ENCODE results near the gene SLC39A1. TPM values are rescaled to one million over a fixed set of nuclear protein-coding genes. Genes with fewer than 3 reads are reported as not detected.

Gene SLC39A1
- polyA plus RNA-seq, 1 experiment, result 84.0 TPM

DNA sequence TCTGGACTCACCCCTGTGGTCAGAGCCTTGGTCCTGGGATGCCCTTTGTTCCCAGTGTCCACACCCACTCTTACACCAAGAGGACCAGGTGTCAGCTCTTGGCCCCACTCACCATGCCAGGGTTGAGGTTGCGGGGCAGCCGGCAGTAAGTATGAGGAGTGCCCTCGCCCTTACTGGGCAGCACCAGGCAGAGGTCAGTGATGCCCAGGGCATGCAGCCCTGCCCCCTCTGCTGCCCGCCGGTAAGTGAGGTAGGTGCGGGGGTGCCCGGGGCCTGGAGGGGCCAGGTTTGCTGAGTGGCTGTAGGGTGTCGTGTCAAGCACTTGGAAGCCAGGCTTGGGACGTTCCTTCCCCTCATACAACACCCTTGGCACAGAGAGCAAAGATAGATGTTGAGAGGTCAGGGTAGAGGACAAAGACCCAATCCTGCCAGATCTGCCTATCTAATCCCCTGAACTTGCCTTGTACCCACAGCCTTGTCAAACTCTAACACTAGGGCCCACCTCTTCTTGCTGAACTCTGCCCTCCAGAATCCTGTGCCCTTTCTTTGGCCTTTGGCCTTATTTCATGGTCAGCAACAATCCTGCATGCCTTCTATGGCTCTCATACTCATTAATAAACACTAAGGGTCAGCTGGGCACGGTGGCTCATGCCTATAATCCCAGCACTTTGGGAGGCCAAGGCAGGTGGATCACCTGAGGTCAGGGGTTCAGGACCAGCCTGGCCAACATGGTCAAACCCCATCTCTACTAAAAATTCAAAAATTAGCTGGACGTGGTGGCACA lies 20.4 kb downstream of the SLC39A1 start:
- Histone ChIP-seq H3K4me3 (ENCODE audit: low read depth, low read length) (no peak overlapping the region), H3K27ac (ENCODE audit: low read depth, low read length) (no peak overlapping the region), H3K27me3 (ENCODE audit: control insufficient read depth, insufficient read depth, low read length) (no peaks in the 10 kb centered on the region), H3K9me3 (ENCODE audit: control insufficient read depth, insufficient read depth, low read length) (no peaks in the 10 kb centered on the region; the same call in 1 of the 2 replicates)
- CTCF ChIA-PET, result no interaction called here
- DNase-seq (ENCODE audit: low read depth, low spot score), result no peak
- TF ChIP-seq, protein P1, sequence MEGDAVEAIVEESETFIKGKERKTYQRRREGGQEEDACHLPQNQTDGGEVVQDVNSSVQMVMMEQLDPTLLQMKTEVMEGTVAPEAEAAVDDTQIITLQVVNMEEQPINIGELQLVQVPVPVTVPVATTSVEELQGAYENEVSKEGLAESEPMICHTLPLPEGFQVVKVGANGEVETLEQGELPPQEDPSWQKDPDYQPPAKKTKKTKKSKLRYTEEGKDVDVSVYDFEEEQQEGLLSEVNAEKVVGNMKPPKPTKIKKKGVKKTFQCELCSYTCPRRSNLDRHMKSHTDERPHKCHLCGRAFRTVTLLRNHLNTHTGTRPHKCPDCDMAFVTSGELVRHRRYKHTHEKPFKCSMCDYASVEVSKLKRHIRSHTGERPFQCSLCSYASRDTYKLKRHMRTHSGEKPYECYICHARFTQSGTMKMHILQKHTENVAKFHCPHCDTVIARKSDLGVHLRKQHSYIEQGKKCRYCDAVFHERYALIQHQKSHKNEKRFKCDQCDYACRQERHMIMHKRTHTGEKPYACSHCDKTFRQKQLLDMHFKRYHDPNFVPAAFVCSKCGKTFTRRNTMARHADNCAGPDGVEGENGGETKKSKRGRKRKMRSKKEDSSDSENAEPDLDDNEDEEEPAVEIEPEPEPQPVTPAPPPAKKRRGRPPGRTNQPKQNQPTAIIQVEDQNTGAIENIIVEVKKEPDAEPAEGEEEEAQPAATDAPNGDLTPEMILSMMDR (IDR thresholded peaks at IDR 0.05; ENCODE audit: low read depth, low read length), result no peak
- POLR2A ChIA-PET, result interaction anchor here (0.7 kb wide), 1 partner anchor 298 kb away, joined by 3 read pairs; no protein-coding TSS in a partner anchor

DNA sequence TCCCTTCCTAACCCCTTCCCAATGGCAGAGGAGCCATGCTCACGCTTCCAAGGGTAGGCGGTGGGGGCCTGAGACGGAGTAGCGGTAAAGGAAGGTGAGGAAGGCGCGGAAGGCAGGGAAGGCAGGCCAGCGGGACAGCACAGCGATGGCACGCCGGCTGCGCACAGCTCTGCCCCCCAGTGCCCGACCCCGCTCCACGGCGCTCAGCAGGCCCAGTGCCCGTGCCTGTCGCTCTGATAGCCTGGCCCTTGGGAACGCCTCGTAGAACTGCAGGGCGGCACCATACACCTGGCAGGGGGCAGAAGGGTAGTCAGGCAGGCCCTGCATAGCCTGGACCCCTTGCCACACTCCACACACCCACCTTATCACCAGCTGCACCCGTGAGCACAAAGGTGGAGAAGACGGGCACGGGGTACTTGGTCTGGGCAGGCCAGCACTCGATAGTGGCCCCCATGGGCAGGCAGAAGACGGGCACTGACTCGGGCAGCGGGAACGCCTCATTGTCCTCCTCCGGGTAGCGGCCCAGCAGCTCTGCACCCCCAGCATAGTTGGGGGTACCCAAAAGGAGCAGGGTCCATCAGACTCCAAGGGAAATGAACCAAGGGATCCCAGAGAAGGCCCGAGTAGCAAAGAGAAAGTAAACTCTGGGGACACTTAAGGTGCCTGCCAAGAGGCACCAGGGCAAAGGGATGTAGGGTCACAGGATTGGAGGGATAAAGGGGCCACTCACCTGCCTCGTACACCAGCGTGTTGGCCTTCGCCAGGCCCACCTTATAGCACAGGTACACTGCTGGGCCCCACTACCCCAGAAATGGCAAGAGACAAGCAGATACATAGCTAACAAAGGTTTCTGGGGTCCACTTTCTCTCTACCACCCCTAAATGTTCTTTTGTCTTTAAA lies 21.3 kb downstream of the SLC39A1 start:
- DNase-seq (ENCODE audit: low read depth, low spot score), result no peak
- ChIA-PET CTCF (no interaction called here), POLR2A (interaction anchor here (0.7 kb wide), 1 partner anchor 299 kb away, joined by 3 read pairs; no protein-coding TSS in a partner anchor)
- Histone ChIP-seq H3K27ac (ENCODE audit: low read depth, low read length) (no peak overlapping the region), H3K9me3 (ENCODE audit: control insufficient read depth, insufficient read depth, low read length) (no peaks in the 10 kb centered on the region; the same call in 1 of the 2 replicates), H3K27me3 (ENCODE audit: control insufficient read depth, insufficient read depth, low read length) (no peaks in the 10 kb centered on the region), H3K4me3 (ENCODE audit: low read depth, low read length) (no peak overlapping the region)
- TF ChIP-seq, protein P1 (IDR thresholded peaks at IDR 0.05; ENCODE audit: low read depth, low read length), result no peak

DNA sequence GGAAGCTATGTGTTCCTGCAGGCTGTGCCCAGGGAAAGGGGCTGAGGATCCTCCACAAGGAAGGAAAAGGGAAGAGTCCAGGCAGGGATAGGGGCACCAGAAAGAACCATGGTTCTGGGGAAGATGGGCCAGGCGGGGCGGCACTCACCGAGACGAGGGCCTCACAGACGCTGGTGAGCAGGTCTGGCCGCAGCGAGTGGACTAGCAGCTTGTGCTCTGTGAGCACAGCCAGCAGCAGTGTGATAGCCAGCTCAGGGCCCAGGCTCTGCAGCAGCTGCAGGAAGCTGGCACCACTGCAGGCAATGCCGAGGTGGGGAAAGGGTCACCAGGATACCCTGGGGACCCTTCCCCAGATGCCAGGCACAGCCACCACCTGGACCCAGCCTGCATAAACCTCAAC lies 22.6 kb downstream of the SLC39A1 start:
- CTCF ChIA-PET, result interaction anchor here (0.6 kb wide), 1 partner anchor 37 kb away, joined by 11 read pairs; the partner anchor contains the start of gene JTB

DNA sequence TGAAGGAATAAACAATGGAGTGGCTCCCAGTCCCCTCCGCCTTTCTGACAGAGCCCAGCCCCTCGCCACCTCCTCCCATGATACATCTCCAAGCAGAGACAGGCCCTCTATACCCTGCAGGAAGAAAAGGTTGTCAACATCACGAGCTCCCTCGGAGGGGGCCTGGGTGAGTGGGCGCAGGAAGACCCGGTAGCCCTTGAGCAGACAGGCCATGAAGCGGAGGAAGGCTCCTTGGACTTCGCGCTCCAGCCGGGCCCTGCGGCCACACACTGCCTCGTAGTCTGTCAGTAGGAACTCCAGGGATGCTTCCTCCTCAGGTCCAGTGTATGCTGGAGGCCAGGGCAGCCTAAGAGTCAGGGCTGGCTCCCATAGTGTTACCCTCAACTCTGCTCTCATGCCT lies 23.9 kb downstream of the SLC39A1 start:
- Histone ChIP-seq H3K27me3 (ENCODE audit: control insufficient read depth, insufficient read depth, low read length) (no peaks in the 10 kb centered on the region), H3K9me3 (ENCODE audit: control insufficient read depth, insufficient read depth, low read length) (no peaks in the 10 kb centered on the region), H3K4me3 (ENCODE audit: low read depth, low read length) (no peak overlapping the region), H3K27ac (ENCODE audit: low read depth, low read length) (no peak overlapping the region)
- no peak for DNase-seq (ENCODE audit: low read depth, low spot score)
- ChIA-PET POLR2A (interaction anchor here (0.6 to 0.9 kb wide), 3 partner anchors 14 to 158 kb away, joined by 3 read pairs; partner anchors contain the start of gene CRTC2), CTCF (interaction anchor here (0.9 kb wide), 1 partner anchor 48 kb away, joined by 3 read pairs; no protein-coding TSS in a partner anchor)
- TF ChIP-seq, protein P1 (IDR thresholded peaks at IDR 0.05; ENCODE audit: low read depth, low read length), result no peak

More for the DNA sequence above, 22.6 kb downstream of the SLC39A1 start:
- DNase-seq (ENCODE audit: low read depth, low spot score), result no peak
- H3K9me3 ChIP-seq (ENCODE audit: control insufficient read depth, insufficient read depth, low read length), result no peaks in the 10 kb centered on the region; the same call in 1 of the 2 replicates
- POLR2A ChIA-PET, result interaction anchor here (0.8 kb wide), 1 partner anchor 17 kb away, joined by 3 read pairs; no protein-coding TSS in a partner anchor
- no peak overlapping the region for H3K27ac ChIP-seq (ENCODE audit: low read depth, low read length)
- no peak overlapping the region for H3K4me3 ChIP-seq (ENCODE audit: low read depth, low read length)
- TF ChIP-seq, protein P1 (IDR thresholded peaks at IDR 0.05; ENCODE audit: low read depth, low read length), result no peak
- no peaks in the 10 kb centered on the region for H3K27me3 ChIP-seq (ENCODE audit: control insufficient read depth, insufficient read depth, low read length)
